Measurements from ENCODE around the gene BCKDHA.
"Not testable (repeated sequence)": the region's sequence is repeated elsewhere in the genome, so short reads cannot be mapped to it uniquely, and the experiment has no call there.

Gene BCKDHA

GRCh38 chr19:41403181-41403970, 5.8 kb downstream of the BCKDHA start:
- H3K36me3 ChIP-seq (ENCODE audit: control insufficient read depth, insufficient read depth, low read length): no peaks in the 10 kb centered on the region
- peaks cover 10% of the 10 kb centered on the region for H3K4me1 ChIP-seq (ENCODE audit: control insufficient read depth, insufficient read depth, low read length)
- H3K27ac ChIP-seq (ENCODE audit: insufficient read depth, low read depth, low read length, poor library complexity, severe bottlenecking): no peak overlapping the region
- no peak overlapping the region for H3K4me3 ChIP-seq (ENCODE audit: insufficient read depth, low read depth, low read length)
- H3K9me3 ChIP-seq (ENCODE audit: control insufficient read depth, low read length): no peaks in the 10 kb centered on the region
- WGBS, 2 experiments: 93 to 94% methylated on average over 11 to 12 of the region's 12 CpGs
- no peaks in the 10 kb centered on the region for H3K27me3 ChIP-seq (ENCODE audit: control insufficient read depth, insufficient read depth, low read length, poor library complexity, severe bottlenecking)

DNA sequence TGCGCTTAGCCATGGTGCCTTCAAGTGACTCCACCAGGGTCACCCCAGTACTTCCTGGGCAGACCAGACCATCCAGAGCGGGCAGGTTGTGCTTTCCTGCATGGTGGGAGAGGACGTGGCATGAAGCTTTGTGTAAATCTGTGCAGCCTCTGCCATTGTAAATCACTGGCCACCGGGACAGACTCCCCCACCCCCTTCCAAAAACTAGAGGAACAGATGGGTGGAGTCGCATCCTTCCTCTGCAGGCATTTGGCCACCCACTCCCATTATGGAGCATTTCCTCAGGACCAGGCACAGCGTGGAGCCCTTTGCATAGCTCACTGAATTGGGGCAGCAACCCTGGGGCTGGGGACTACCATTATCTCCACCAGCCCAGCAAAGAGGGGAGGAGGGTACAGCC, 8.2 kb downstream of the BCKDHA start:
- peaks cover 5% of the 10 kb centered on the region for H3K4me1 ChIP-seq (ENCODE audit: control insufficient read depth, insufficient read depth, low read length)
- H3K9me3 ChIP-seq (ENCODE audit: control insufficient read depth, low read length): no peaks in the 10 kb centered on the region
- H3K36me3 ChIP-seq (ENCODE audit: control insufficient read depth, insufficient read depth, low read length): no peaks in the 10 kb centered on the region
- WGBS, 2 experiments: 86 to 89% methylated on average over 6 of the region's 6 CpGs
- no peaks in the 10 kb centered on the region for H3K27me3 ChIP-seq (ENCODE audit: control insufficient read depth, insufficient read depth, low read length, poor library complexity, severe bottlenecking)
- no peak overlapping the region for H3K27ac ChIP-seq (ENCODE audit: insufficient read depth, low read depth, low read length, poor library complexity, severe bottlenecking)
- no peak overlapping the region for H3K4me3 ChIP-seq (ENCODE audit: insufficient read depth, low read depth, low read length)

- no peak overlapping the region for H3K27ac ChIP-seq (ENCODE audit: insufficient read depth, low read depth, low read length, poor library complexity, severe bottlenecking)
- H3K9me3 ChIP-seq (ENCODE audit: control insufficient read depth, low read length): no peaks in the 10 kb centered on the region
- no peak overlapping the region for H3K4me3 ChIP-seq (ENCODE audit: insufficient read depth, low read depth, low read length)
- H3K4me1 ChIP-seq (ENCODE audit: control insufficient read depth, insufficient read depth, low read length): peaks cover 5% of the 10 kb centered on the region
- H3K36me3 ChIP-seq (ENCODE audit: control insufficient read depth, insufficient read depth, low read length): peaks cover 5% of the 10 kb centered on the region
- WGBS, 2 experiments: 41 to 43% methylated on average over 4 of the region's 4 CpGs
- no peaks in the 10 kb centered on the region for H3K27me3 ChIP-seq (ENCODE audit: control insufficient read depth, insufficient read depth, low read length, poor library complexity, severe bottlenecking)
Measured at GRCh38 chr19:41407271-41407670, 9.7 kb downstream of the BCKDHA start.

DNA sequence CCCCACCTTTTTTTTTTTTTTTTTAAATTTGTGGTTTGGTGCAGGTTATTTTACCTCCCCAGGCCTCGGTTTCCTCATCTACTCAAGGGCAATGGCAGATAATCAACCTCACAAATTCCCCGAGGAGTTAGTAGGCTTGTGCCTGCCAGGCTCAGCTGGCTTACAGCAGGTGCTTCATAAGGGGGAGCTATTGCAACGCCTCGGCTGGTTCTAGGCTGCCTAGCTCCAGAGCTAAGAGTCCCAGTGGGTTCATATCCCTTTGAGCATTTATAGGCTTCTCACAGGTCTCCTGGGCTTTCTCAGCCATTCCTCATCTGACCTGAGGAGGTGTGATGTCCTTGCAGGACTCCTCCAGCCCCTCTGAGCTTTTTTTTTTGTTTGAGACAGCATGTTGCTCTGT, 10.6 kb downstream of the BCKDHA start:
- Histone ChIP-seq H3K9me3 (ENCODE audit: control insufficient read depth, low read length) (no peaks in the 10 kb centered on the region), H3K36me3 (ENCODE audit: control insufficient read depth, insufficient read depth, low read length) (peaks cover 5% of the 10 kb centered on the region), H3K27ac (ENCODE audit: insufficient read depth, low read depth, low read length, poor library complexity, severe bottlenecking) (no peak overlapping the region), H3K4me3 (ENCODE audit: insufficient read depth, low read depth, low read length) (no peak overlapping the region), H3K4me1 (ENCODE audit: control insufficient read depth, insufficient read depth, low read length) (peaks cover 5% of the 10 kb centered on the region), H3K27me3 (ENCODE audit: control insufficient read depth, insufficient read depth, low read length, poor library complexity, severe bottlenecking) (no peaks in the 10 kb centered on the region)
- WGBS, 2 experiments: 76 to 88% methylated on average over 4 of the region's 4 CpGs

DNA sequence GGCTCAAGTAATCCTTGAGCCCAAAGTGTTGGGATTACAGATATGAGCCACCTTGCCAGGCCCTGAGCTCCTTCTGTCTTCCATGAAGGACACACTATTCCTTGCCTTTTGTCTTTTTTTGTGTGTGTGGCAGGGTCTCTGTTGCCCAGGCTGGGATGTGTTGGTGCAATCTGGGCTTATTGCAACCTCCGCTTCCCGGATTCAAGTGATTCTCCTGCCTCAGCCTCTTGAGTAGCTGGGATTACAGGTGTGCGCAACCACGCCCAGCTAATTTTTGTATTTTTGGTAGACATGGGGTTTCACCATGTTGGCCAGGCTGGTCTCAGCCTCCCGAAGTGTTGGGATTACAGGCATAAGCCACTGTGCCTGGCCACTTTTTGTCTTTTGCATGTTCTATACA, 11.2 kb downstream of the BCKDHA start:
- H3K27ac ChIP-seq (ENCODE audit: insufficient read depth, low read depth, low read length, poor library complexity, severe bottlenecking); H3K27me3 ChIP-seq (ENCODE audit: control insufficient read depth, insufficient read depth, low read length, poor library complexity, severe bottlenecking); H3K9me3 ChIP-seq (ENCODE audit: control insufficient read depth, low read length); H3K4me1 ChIP-seq (ENCODE audit: control insufficient read depth, insufficient read depth, low read length); H3K36me3 ChIP-seq (ENCODE audit: control insufficient read depth, insufficient read depth, low read length); H3K4me3 ChIP-seq (ENCODE audit: insufficient read depth, low read depth, low read length): not testable (repeated sequence)
- 89 to 94% methylated on average over 5 of the region's 5 CpGs for WGBS, 2 experiments

- Histone ChIP-seq H3K27me3 (ENCODE audit: control insufficient read depth, insufficient read depth, low read length, poor library complexity, severe bottlenecking) (no peaks in the 10 kb centered on the region), H3K9me3 (ENCODE audit: control insufficient read depth, low read length) (no peaks in the 10 kb centered on the region), H3K27ac (ENCODE audit: insufficient read depth, low read depth, low read length, poor library complexity, severe bottlenecking) (no peak overlapping the region), H3K36me3 (ENCODE audit: control insufficient read depth, insufficient read depth, low read length) (peaks cover 5% of the 10 kb centered on the region), H3K4me1 (ENCODE audit: control insufficient read depth, insufficient read depth, low read length) (peaks cover 5% of the 10 kb centered on the region), H3K4me3 (ENCODE audit: insufficient read depth, low read depth, low read length) (no peak overlapping the region)
- 80 to 81% methylated on average over 4 of the region's 4 CpGs for WGBS, 2 experiments
Measured at GRCh38 chr19:41409288-41409687, 11.7 kb downstream of the BCKDHA start.

GRCh38 chr19:41410336-41411054, 12.9 kb downstream of the BCKDHA start:
- Histone ChIP-seq H3K36me3 (ENCODE audit: control insufficient read depth, insufficient read depth, low read length) (peaks cover 5% of the 10 kb centered on the region), H3K27ac (ENCODE audit: insufficient read depth, low read depth, low read length, poor library complexity, severe bottlenecking) (no peak overlapping the region), H3K27me3 (ENCODE audit: control insufficient read depth, insufficient read depth, low read length, poor library complexity, severe bottlenecking) (no peaks in the 10 kb centered on the region), H3K4me1 (ENCODE audit: control insufficient read depth, insufficient read depth, low read length) (peaks cover 5% of the 10 kb centered on the region), H3K4me3 (ENCODE audit: insufficient read depth, low read depth, low read length) (no peak overlapping the region), H3K9me3 (ENCODE audit: control insufficient read depth, low read length) (no peaks in the 10 kb centered on the region)
- WGBS, 2 experiments: 95 to 96% methylated on average over 23 of the region's 23 CpGs

- H3K9me3 ChIP-seq (ENCODE audit: control insufficient read depth, low read length): no peaks in the 10 kb centered on the region
- no peak overlapping the region for H3K27ac ChIP-seq (ENCODE audit: insufficient read depth, low read depth, low read length, poor library complexity, severe bottlenecking)
- WGBS, 2 experiments: 82 to 84% methylated on average over 9 of the region's 9 CpGs
- H3K4me1 ChIP-seq (ENCODE audit: control insufficient read depth, insufficient read depth, low read length): peaks cover 5% of the 10 kb centered on the region
- H3K4me3 ChIP-seq (ENCODE audit: insufficient read depth, low read depth, low read length): no peak overlapping the region
- H3K27me3 ChIP-seq (ENCODE audit: control insufficient read depth, insufficient read depth, low read length, poor library complexity, severe bottlenecking): no peaks in the 10 kb centered on the region
- peaks cover 5% of the 10 kb centered on the region for H3K36me3 ChIP-seq (ENCODE audit: control insufficient read depth, insufficient read depth, low read length)
Measured at GRCh38 chr19:41411100-41411967, 13.7 kb downstream of the BCKDHA start.

DNA sequence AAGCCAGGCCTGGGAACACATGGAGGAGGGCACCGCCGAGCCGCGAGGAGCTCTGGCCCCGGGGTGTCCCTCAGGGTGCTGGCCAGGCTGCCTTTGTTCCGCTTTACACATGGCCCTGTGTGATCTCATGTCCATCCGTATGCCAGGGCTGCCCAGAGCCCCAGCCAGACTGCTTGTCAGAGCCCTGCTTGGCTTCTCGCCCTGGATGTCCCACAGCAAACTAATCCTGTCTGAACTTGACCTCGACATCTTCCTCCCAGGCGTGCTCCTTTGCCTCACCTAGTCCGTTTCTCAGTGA, 14.3 kb downstream of the BCKDHA start:
- 86% methylated on average over 11 of the region's 11 CpGs for WGBS, 2 experiments
- Histone ChIP-seq H3K4me1 (ENCODE audit: control insufficient read depth, insufficient read depth, low read length) (peaks cover 4% of the 10 kb centered on the region), H3K27ac (ENCODE audit: insufficient read depth, low read depth, low read length, poor library complexity, severe bottlenecking) (no peak overlapping the region), H3K4me3 (ENCODE audit: insufficient read depth, low read depth, low read length) (no peak overlapping the region), H3K36me3 (ENCODE audit: control insufficient read depth, insufficient read depth, low read length) (peaks cover 5% of the 10 kb centered on the region), H3K27me3 (ENCODE audit: control insufficient read depth, insufficient read depth, low read length, poor library complexity, severe bottlenecking) (no peaks in the 10 kb centered on the region), H3K9me3 (ENCODE audit: control insufficient read depth, low read length) (no peaks in the 10 kb centered on the region)

- peaks cover 5% of the 10 kb centered on the region for H3K36me3 ChIP-seq (ENCODE audit: control insufficient read depth, insufficient read depth, low read length)
- no peak overlapping the region for H3K4me3 ChIP-seq (ENCODE audit: insufficient read depth, low read depth, low read length)
- H3K27ac ChIP-seq (ENCODE audit: insufficient read depth, low read depth, low read length, poor library complexity, severe bottlenecking): no peak overlapping the region
- WGBS, 2 experiments: 92 to 95% methylated on average over 5 of the region's 5 CpGs
- H3K4me1 ChIP-seq (ENCODE audit: control insufficient read depth, insufficient read depth, low read length): no peaks in the 10 kb centered on the region
- H3K27me3 ChIP-seq (ENCODE audit: control insufficient read depth, insufficient read depth, low read length, poor library complexity, severe bottlenecking): no peaks in the 10 kb centered on the region
- H3K9me3 ChIP-seq (ENCODE audit: control insufficient read depth, low read length): no peaks in the 10 kb centered on the region
Measured at GRCh38 chr19:41412953-41413352, 15.3 kb downstream of the BCKDHA start.

Data from ectodermal cell (in vitro differentiated cells).